Activated CD8-positive, alpha-beta memory T cell treated with anti-CD3 and anti-CD28 coated beads, Interleukin-2, amount 10 ng/mL, durations not matched to agents 7 days and 5 days (primary cell): ENCODE measurements around the gene ADAM12. TPM values are rescaled to one million over a fixed set of nuclear protein-coding genes. Genes with fewer than 3 reads are reported as not detected.

Experiments used
- ATAC-seq: fragments of 150-1000 bp; cut with Tn5 transposase; one replicate; pipeline ENCODE4 v1.10.0; 2021; ENCODE audit warnings: moderate library complexity
- CTCF ChIA-PET: fragments of 350-600 bp; sonication (Branson Sonifier 250); formaldehyde crosslinking; loops from one replicate; lab custom pipeline; 2021; ENCODE audit warnings: antibody characterized with exemption; lab: Charles Lee
- DNase-seq: peaks from one replicate; pipeline ENCODE4 v3.0.0-alpha.2; 2020
- H3K27ac Mint-ChIP-seq: one replicate; pipeline ENCODE4 v1.8.0; 2021; ENCODE audit warnings: mild to moderate bottlenecking, mixed read lengths
- H3K27me3 Mint-ChIP-seq: one replicate; pipeline ENCODE4 v1.8.0; 2021; ENCODE audit warnings: mixed read lengths
- H3K36me3 Mint-ChIP-seq: one replicate; pipeline ENCODE4 v1.8.0; 2021; ENCODE audit warnings: mild to moderate bottlenecking, mixed read lengths
- H3K4me1 Mint-ChIP-seq: one replicate; pipeline ENCODE4 v1.8.0; 2021; ENCODE audit warnings: mixed read lengths
- H3K4me3 Mint-ChIP-seq: one replicate; pipeline ENCODE4 v1.8.0; 2021; ENCODE audit warnings: mild to moderate bottlenecking, moderate library complexity, mixed read lengths
- H3K9me3 Mint-ChIP-seq: one replicate; pipeline ENCODE4 v1.8.0; 2022; ENCODE audit warnings: low read depth, mixed read lengths
- total RNA-seq, 2 experiments: library from RNA; stranded (reverse); gene quantifications; one replicate each; pipeline ENCODE4 v1.2.3, GENCODE V29; 2021

The ADAM12 gene
- total RNA-seq, 2 experiments from 2014 or later: 0.67 TPM; not detected in 1

GRCh38 chr10:126233182-126234148 lies 154.8 kb downstream of the ADAM12 start:
- CTCF ChIA-PET: no interaction called here
- DNase-seq (no peak), ATAC-seq (no peak)
- Mint-ChIP-seq H3K27ac (no peak overlapping the region), H3K4me3 (no peak overlapping the region), H3K27me3 (no peaks in the 10 kb centered on the region), H3K4me1 (no peaks in the 10 kb centered on the region), H3K36me3 (no peaks in the 10 kb centered on the region), H3K9me3 (peaks cover 20% of the 10 kb centered on the region)

DNA sequence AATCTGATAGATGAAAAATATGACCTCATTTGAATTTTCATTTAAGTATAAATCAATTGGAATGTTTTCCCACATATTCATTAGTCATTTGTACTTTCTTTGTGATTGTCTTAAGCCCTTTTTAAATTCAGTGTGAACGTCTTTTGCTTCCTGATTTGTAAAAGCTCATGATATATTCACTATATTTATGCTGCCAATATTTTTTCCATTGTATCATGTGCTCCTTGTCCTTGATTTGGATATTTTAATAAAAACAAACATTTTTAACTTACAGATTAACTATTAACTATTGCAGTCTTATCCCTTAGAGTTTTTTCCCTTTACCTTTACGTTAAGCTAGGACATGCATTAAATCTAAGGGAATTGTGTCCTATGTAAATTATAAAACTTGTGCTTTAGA lies 157.7 kb downstream of the ADAM12 start:
- H3K4me3 Mint-ChIP-seq: no peak overlapping the region
- no peak for ATAC-seq
- H3K9me3 Mint-ChIP-seq: peaks cover 6% of the 10 kb centered on the region
- H3K36me3 Mint-ChIP-seq: no peaks in the 10 kb centered on the region
- CTCF ChIA-PET: no interaction called here
- no peak for DNase-seq
- H3K27me3 Mint-ChIP-seq: no peaks in the 10 kb centered on the region
- no peaks in the 10 kb centered on the region for H3K4me1 Mint-ChIP-seq
- H3K27ac Mint-ChIP-seq: no peak overlapping the region

GRCh38 chr10:126229686-126230085 lies 158.6 kb downstream of the ADAM12 start:
- H3K27ac Mint-ChIP-seq: no peak overlapping the region
- H3K4me3 Mint-ChIP-seq: no peak overlapping the region
- no peaks in the 10 kb centered on the region for H3K36me3 Mint-ChIP-seq
- no peak for ATAC-seq
- DNase-seq: no peak
- H3K4me1 Mint-ChIP-seq: no peaks in the 10 kb centered on the region
- no peaks in the 10 kb centered on the region for H3K27me3 Mint-ChIP-seq
- H3K9me3 Mint-ChIP-seq: peaks cover 6% of the 10 kb centered on the region
- CTCF ChIA-PET: no interaction called here

GRCh38 chr10:126227762-126228134 lies 160.5 kb downstream of the ADAM12 start:
- CTCF ChIA-PET: no interaction called here
- ATAC-seq (no peak), DNase-seq (no peak)
- Mint-ChIP-seq H3K27me3 (no peaks in the 10 kb centered on the region), H3K9me3 (no peaks in the 10 kb centered on the region), H3K36me3 (no peaks in the 10 kb centered on the region), H3K27ac (no peak overlapping the region), H3K4me3 (no peak overlapping the region), H3K4me1 (no peaks in the 10 kb centered on the region)

DNA sequence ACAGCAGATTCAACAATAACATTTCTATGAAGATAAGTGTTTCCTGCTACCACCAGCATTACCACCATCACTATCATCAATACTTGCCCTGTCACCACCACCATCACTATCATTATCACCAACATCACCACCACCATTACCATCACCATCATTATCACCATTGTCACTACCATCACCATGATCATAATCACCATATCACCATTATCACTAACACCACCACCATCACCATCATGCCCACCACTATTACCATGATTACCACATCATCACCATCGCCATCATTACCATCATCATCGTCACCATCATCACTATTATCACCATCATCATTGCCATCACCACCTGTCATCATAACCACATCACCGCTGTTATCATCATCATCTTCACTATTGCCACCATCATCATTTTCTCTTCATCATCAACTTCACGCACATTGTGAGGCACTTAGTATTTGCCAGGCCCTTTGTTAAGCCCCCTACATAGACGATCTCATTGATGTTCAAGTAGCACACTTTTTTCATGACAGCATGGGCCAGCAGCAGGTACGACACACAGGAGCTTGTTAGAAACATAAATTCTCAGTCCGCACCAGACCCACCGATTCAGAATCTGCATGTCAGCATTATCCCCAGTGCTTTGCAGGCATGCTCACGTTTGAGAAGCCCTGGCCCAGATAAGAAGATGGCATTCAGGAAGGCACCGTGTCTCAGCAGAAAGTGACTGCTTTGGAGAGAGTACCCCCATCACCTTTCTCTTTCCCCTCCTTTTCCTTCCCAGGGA lies 161.1 kb downstream of the ADAM12 start:
- no peak for DNase-seq
- Mint-ChIP-seq H3K4me1 (no peaks in the 10 kb centered on the region), H3K27me3 (no peaks in the 10 kb centered on the region), H3K9me3 (no peaks in the 10 kb centered on the region), H3K27ac (no peak overlapping the region), H3K36me3 (no peaks in the 10 kb centered on the region), H3K4me3 (no peak overlapping the region)
- CTCF ChIA-PET: no interaction called here
- no peak for ATAC-seq

DNA sequence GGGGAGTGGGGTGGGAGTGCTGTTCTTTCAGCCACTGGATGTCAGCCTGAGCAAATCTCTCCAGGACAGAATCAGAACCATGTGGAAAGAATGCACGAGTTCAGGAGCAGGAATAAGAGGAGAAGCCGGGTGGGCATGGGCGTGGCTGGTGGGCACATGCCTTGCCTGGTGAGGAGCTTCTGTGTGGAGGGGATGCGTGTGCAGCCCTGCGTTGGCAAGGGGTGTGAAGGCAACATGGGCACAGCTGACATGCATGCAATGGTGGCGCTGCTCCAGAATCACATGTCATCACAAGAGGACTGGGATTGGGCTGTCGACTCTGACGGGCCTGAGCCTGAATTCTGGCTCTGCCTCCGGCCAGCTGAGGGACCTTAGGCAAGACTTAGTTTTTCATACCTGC lies 162.1 kb downstream of the ADAM12 start:
- no peak for ATAC-seq
- Mint-ChIP-seq H3K36me3 (no peaks in the 10 kb centered on the region), H3K4me3 (no peak overlapping the region), H3K27me3 (no peaks in the 10 kb centered on the region), H3K27ac (no peak overlapping the region), H3K4me1 (no peaks in the 10 kb centered on the region), H3K9me3 (no peaks in the 10 kb centered on the region)
- CTCF ChIA-PET: no interaction called here
- no peak for DNase-seq

GRCh38 chr10:126225672-126226008 lies 162.6 kb downstream of the ADAM12 start:
- Mint-ChIP-seq H3K4me3 (no peak overlapping the region), H3K27ac (no peak overlapping the region), H3K27me3 (no peaks in the 10 kb centered on the region), H3K36me3 (no peaks in the 10 kb centered on the region), H3K4me1 (no peaks in the 10 kb centered on the region), H3K9me3 (no peaks in the 10 kb centered on the region)
- no peak for ATAC-seq
- no peak for DNase-seq
- CTCF ChIA-PET: no interaction called here

DNA sequence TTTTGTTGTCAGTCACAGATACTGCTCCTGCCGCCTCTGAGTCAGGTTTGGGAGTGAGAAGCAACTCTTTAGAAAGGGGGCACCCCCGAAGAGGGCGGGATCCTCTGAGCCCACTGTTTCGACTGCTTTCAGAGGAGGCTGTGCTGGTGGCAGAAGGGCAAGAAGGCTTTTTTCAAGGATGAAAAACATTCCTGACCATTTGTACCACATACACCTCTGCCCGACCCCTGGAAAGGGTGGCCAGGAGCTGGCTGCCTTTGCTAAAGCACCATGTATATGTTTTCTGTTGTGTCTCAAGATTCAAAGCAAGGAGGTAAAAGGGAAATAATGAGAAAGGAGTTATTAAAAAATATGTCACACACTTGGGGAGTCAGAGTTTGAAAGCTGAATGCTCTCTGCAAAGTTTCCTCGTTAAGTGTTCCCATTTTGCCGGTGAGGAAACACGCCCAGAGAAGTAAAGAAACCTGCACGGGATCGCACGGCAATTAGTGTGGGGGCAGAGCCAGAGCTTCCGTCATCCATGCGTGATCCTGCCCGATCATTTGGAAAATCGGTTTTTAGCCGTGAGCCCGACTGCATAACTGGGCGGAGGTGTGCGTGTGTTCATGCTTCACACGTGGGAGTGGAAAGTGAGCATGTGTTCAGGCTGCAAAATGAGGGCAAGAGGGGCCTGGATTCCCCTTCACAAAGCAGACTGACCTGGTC lies 163.2 kb downstream of the ADAM12 start:
- no peaks in the 10 kb centered on the region for H3K4me1 Mint-ChIP-seq
- CTCF ChIA-PET: interaction anchor here (1.2 kb wide), 1 partner anchor 19 kb away, joined by 3 read pairs; no protein-coding TSS in a partner anchor
- H3K36me3 Mint-ChIP-seq: no peaks in the 10 kb centered on the region
- no peaks in the 10 kb centered on the region for H3K9me3 Mint-ChIP-seq
- no peak overlapping the region for H3K4me3 Mint-ChIP-seq
- DNase-seq: no peak
- H3K27ac Mint-ChIP-seq: no peak overlapping the region
- ATAC-seq: no peak
- H3K27me3 Mint-ChIP-seq: no peaks in the 10 kb centered on the region

DNA sequence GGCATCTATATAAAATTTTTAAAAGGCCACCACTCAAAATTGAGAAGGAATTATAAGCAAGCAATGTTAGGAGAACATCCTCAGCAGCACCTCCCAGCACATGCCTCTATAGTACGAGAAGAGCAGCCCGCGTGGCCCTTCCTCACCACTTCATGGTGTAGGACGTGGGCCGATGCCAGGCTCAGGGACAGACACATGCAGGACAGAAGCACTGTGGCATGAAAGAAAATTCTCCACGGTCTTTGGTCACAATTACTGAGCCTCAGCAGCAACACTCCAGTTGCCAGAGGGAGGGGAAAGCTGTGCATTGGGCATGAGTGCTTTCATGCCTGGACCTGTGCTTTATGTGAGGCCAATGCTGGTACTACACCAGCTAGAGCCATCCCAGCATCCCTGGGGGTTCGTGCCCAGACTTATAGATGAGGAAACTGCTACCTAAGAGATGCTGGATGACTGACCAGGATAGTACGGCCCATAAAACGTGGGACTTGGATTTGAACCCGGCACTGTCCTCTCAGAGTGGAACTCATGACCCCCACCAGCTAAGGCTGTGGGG lies 164.7 kb downstream of the ADAM12 start:
- Mint-ChIP-seq H3K4me1 (no peaks in the 10 kb centered on the region), H3K9me3 (no peaks in the 10 kb centered on the region), H3K4me3 (no peak overlapping the region), H3K27ac (no peak overlapping the region), H3K27me3 (no peaks in the 10 kb centered on the region), H3K36me3 (no peaks in the 10 kb centered on the region)
- ATAC-seq (no peak), DNase-seq (no peak)
- CTCF ChIA-PET: no interaction called here

DNA sequence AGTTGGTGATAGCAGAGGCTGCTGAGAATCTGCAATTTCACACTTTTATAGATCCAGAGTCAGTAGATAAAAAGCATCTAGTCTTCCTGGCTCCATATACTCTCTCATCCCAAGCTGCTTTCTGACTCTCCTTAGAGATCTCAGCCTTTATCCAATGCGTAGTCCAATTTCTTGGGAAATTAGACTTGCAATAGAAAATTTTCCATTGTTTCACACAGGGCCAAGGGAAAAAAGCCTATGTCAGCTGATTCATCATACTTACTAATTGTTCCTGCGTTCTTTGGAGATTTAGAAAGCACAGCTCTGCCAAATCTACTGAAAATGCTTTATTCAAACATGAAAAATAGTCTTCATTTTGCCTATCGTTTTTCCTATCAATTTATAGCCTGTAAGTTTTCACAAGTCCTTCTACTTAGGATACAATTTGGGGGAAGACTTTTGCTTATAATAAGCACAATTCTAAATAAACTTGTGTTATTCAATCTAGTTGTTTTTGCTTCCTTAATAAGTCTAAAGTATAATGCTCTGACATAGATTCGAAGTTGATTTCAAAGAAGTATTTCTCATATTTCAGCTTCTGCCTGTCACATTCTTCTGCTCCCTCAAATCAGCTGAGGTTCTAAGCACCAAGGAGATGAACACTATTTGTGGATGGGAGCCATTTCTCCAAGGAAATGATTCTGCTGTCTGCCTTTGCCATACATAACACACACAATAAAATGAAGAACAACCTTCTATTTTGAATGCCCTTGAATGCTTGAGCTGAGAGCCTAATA lies 165.4 kb downstream of the ADAM12 start:
- H3K4me1 Mint-ChIP-seq: no peaks in the 10 kb centered on the region
- H3K4me3 Mint-ChIP-seq: no peak overlapping the region
- DNase-seq: no peak

DNA sequence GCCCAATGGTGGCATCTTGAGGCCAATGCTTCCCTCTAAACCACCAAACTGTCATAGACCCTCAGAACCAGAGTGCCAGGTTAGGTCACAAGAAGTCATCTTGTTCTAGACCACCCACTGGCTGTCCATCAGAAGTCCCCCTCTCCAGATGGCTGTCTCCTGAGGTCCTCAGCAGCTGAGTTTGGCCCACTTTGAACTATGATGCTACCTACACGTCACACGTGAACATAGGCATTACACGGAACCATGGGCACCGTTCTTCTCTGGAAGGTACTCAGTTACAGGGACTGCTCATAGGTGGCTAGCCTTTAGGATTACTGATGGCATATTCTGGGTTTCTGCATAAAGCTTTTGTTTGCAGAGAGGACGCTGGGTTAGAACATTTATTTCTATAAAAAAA lies 166.4 kb downstream of the ADAM12 start:
- Mint-ChIP-seq H3K4me1 (no peaks in the 10 kb centered on the region), H3K27me3 (no peaks in the 10 kb centered on the region), H3K27ac (no peak overlapping the region), H3K36me3 (no peaks in the 10 kb centered on the region), H3K4me3 (no peak overlapping the region), H3K9me3 (no peaks in the 10 kb centered on the region)
- CTCF ChIA-PET: no interaction called here
- DNase-seq: no peak
- no peak for ATAC-seq

More for the DNA sequence above, 165.4 kb downstream of the ADAM12 start:
- Mint-ChIP-seq H3K27ac (no peak overlapping the region), H3K27me3 (no peaks in the 10 kb centered on the region), H3K9me3 (no peaks in the 10 kb centered on the region), H3K36me3 (no peaks in the 10 kb centered on the region)
- no peak for ATAC-seq
- CTCF ChIA-PET: no interaction called here

GRCh38 chr10:126218778-126219649 lies 169.3 kb downstream of the ADAM12 start:
- no peak overlapping the region for H3K4me3 Mint-ChIP-seq
- H3K27ac Mint-ChIP-seq: no peak overlapping the region
- H3K36me3 Mint-ChIP-seq: no peaks in the 10 kb centered on the region
- CTCF ChIA-PET: no interaction called here
- no peak for ATAC-seq
- no peaks in the 10 kb centered on the region for H3K4me1 Mint-ChIP-seq
- no peaks in the 10 kb centered on the region for H3K27me3 Mint-ChIP-seq
- DNase-seq: no peak
- H3K9me3 Mint-ChIP-seq: no peaks in the 10 kb centered on the region
